Measurements from ENCODE around the gene KLF5. TPM values are rescaled to one million over a fixed set of nuclear protein-coding genes. Genes with fewer than 3 reads are reported as not detected.

KLF5 gene
- total RNA-seq, 1 experiment from 2014 or later, result 65.9 TPM

DNA sequence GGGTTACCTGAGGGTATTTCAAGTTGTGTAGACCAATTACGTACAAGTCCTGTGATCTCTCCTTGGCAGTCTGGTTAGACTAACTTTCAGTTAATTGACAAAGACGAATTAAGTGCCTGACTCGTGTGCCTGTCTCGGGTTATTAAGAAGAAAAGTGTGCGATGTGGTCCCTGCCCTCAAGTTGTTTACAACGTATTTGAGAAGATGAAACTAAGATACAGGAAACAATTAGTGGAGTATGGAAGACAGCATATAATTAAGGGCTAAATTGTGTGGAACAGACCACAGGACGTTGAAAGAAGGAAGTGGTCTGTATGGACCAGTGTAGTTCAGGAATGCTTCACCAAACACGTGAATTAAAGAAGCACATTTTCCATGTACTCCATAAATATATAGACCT is 49.2 kb downstream of the KLF5 start:
- H3K4me1 ChIP-seq (replicated peaks; ENCODE audit: insufficient read depth), result peaks cover 36% of the 10 kb centered on the region
- peaks cover 8% of the 10 kb centered on the region; the same call in 1 of the 2 replicates for H3F3A ChIP-seq (ENCODE audit: insufficient read depth, low read depth)
- H3K27ac ChIP-seq, result no peak overlapping the region
- DNase-seq, result no peak
- ChIA-PET POLR2A (ENCODE audit: unreplicated experiment) (no interaction called here), CTCF (interaction anchor here (0.6 kb wide), 1 partner anchor 67 kb away, joined by 9 read pairs; no protein-coding TSS in a partner anchor)
- H3K36me3 ChIP-seq (ENCODE audit: low read depth), result no peaks in the 10 kb centered on the region
- no peak for TF ChIP-seq EZH2 (IDR thresholded peaks at IDR 0.05; ENCODE audit: low read depth)
- TF ChIP-seq, protein P1, sequence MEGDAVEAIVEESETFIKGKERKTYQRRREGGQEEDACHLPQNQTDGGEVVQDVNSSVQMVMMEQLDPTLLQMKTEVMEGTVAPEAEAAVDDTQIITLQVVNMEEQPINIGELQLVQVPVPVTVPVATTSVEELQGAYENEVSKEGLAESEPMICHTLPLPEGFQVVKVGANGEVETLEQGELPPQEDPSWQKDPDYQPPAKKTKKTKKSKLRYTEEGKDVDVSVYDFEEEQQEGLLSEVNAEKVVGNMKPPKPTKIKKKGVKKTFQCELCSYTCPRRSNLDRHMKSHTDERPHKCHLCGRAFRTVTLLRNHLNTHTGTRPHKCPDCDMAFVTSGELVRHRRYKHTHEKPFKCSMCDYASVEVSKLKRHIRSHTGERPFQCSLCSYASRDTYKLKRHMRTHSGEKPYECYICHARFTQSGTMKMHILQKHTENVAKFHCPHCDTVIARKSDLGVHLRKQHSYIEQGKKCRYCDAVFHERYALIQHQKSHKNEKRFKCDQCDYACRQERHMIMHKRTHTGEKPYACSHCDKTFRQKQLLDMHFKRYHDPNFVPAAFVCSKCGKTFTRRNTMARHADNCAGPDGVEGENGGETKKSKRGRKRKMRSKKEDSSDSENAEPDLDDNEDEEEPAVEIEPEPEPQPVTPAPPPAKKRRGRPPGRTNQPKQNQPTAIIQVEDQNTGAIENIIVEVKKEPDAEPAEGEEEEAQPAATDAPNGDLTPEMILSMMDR (conservative IDR thresholded peaks at IDR 0.05), result no peak
- no peak overlapping the region for H3K4me2 ChIP-seq
- no TSS peak for BruUV-seq (replicated peaks)
- H3K79me2 ChIP-seq (ENCODE audit: low read depth), result no peaks in the 10 kb centered on the region
- H2AFZ ChIP-seq, result no peak overlapping the region
- no peaks in the 10 kb centered on the region for H4K20me1 ChIP-seq (ENCODE audit: insufficient read depth)
- no peak overlapping the region for H3K4me3 ChIP-seq
- H3K9me2 ChIP-seq (ENCODE audit: insufficient read depth), result no peaks in the 10 kb centered on the region
- H3K27me3 ChIP-seq (ENCODE audit: insufficient read depth, low read depth), result no peaks in the 10 kb centered on the region
- intact Hi-C loops (cut with micrococcal nuclease; ENCODE audit: unreplicated experiment), result no loop called here
- no peaks in the 10 kb centered on the region for H3K9me3 ChIP-seq (ENCODE audit: insufficient read depth, low read depth)

DNA sequence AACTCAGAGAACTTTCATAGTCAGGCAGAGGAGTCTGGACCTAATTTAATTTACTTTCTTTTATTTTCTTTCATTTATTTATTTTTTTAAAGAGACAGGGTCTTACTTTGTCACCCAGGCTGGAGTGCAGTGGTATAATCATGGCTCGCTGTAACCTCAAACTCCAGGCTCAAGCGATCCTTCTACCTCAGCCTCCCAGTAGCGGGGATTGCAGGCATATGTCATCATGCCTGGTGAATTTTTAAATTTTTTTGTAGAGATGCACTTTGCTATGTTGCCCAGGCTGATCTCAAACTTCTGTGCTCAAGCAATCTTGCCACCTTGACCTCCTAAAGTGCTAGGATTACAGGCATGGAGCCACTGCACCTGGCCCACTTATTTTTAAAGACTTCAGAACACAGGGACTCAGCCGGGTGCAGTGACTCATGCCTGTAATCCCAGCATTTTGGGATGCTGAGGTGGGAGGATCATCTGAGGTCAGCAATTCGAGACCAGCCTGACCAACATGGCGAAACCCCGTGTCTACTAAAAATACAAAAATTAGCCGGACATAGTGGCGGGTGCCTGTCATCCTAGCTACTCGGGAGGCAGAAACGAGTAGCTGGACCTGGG is 50.6 kb downstream of the KLF5 start:
- no peaks in the 10 kb centered on the region for H4K20me1 ChIP-seq (ENCODE audit: insufficient read depth)
- no peak overlapping the region for H3K4me2 ChIP-seq
- TF ChIP-seq, protein P1 (conservative IDR thresholded peaks at IDR 0.05), result no peak
- TF ChIP-seq EZH2 (IDR thresholded peaks at IDR 0.05; ENCODE audit: low read depth), result no peak
- H3K79me2 ChIP-seq (ENCODE audit: low read depth), result no peaks in the 10 kb centered on the region
- no peak overlapping the region for H3K4me3 ChIP-seq
- H3K27ac ChIP-seq, result no peak overlapping the region
- H2AFZ ChIP-seq, result no peak overlapping the region
- H3K27me3 ChIP-seq (ENCODE audit: insufficient read depth, low read depth), result no peaks in the 10 kb centered on the region
- BruUV-seq (replicated peaks), result no TSS peak
- H3K4me1 ChIP-seq (replicated peaks; ENCODE audit: insufficient read depth), result peaks cover 29% of the 10 kb centered on the region
- POLR2A ChIA-PET (ENCODE audit: unreplicated experiment), result no interaction called here
- H3K9me3 ChIP-seq (ENCODE audit: insufficient read depth, low read depth), result no peaks in the 10 kb centered on the region
- H3K9me2 ChIP-seq (ENCODE audit: insufficient read depth), result no peaks in the 10 kb centered on the region
- intact Hi-C loops (cut with micrococcal nuclease; ENCODE audit: unreplicated experiment), result no loop called here
- CTCF ChIA-PET, result no interaction called here
- peaks cover 8% of the 10 kb centered on the region; the same call in 1 of the 2 replicates for H3F3A ChIP-seq (ENCODE audit: insufficient read depth, low read depth)
- H3K36me3 ChIP-seq (ENCODE audit: low read depth), result no peaks in the 10 kb centered on the region
- DNase-seq, result no peak

DNA sequence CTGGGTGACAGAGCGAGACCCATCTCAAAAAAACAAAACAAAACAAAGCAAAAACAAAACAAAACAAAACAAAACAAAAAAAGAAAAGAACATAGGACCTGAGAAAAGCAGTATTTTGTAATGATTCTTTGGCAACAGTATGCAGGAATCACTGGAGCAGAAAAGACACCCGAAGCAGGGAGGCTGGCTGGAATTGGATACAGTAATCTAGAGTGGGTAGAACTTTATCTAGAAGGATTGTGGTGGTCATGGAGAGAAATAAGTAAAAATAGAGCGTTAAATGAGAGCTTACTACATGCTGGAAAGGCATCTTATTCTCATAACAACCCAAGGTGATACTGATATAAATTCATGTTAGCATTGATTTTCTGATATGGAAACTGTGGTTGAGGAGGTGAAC is 51.2 kb downstream of the KLF5 start:
- no peak overlapping the region for H3K4me3 ChIP-seq
- CTCF ChIA-PET, result no interaction called here
- peaks cover 29% of the 10 kb centered on the region for H3K4me1 ChIP-seq (replicated peaks; ENCODE audit: insufficient read depth)
- H3K36me3 ChIP-seq (ENCODE audit: low read depth), result no peaks in the 10 kb centered on the region
- no peaks in the 10 kb centered on the region for H3K27me3 ChIP-seq (ENCODE audit: insufficient read depth, low read depth)
- no peak overlapping the region for H2AFZ ChIP-seq
- H3F3A ChIP-seq (ENCODE audit: insufficient read depth, low read depth), result peaks cover 8% of the 10 kb centered on the region; the same call in 1 of the 2 replicates
- H3K9me2 ChIP-seq (ENCODE audit: insufficient read depth), result no peaks in the 10 kb centered on the region
- intact Hi-C loops (cut with micrococcal nuclease; ENCODE audit: unreplicated experiment), result no loop called here
- H4K20me1 ChIP-seq (ENCODE audit: insufficient read depth), result no peaks in the 10 kb centered on the region
- POLR2A ChIA-PET (ENCODE audit: unreplicated experiment), result no interaction called here
- H3K9me3 ChIP-seq (ENCODE audit: insufficient read depth, low read depth), result no peaks in the 10 kb centered on the region
- no peak for TF ChIP-seq EZH2 (IDR thresholded peaks at IDR 0.05; ENCODE audit: low read depth)
- TF ChIP-seq, protein P1 (conservative IDR thresholded peaks at IDR 0.05), result no peak
- no TSS peak for BruUV-seq (replicated peaks)
- H3K27ac ChIP-seq, result no peak overlapping the region
- DNase-seq, result no peak
- H3K79me2 ChIP-seq (ENCODE audit: low read depth), result no peaks in the 10 kb centered on the region
- no peak overlapping the region for H3K4me2 ChIP-seq
